Mesenteric fat pad (tissue), 1 donor: ENCODE results near the gene CHD9. TPM values are rescaled to one million over a fixed set of nuclear protein-coding genes. Genes with fewer than 3 reads are reported as not detected.
"Not testable (repeated sequence)": the region's sequence is repeated elsewhere in the genome, so short reads cannot be mapped to it uniquely, and the experiment has no call there.

Experiments
- DNase-seq: peaks from one replicate; pipeline ENCODE4 v3.0.0-alpha.2; 2020; ENCODE audit warnings: low spot score
- total RNA-seq: library from RNA; stranded (reverse); fragmentation: NEBNext Ultra II Directional; extraction: Animal tissue kit (Norgen Biotek cat#: 25700); gene quantifications from one replicate; pipeline ENCODE4 v1.2.1, GENCODE V29; 2021
- donor health status: DM: yes; HTN: yes; CAD: no.

CHD9 gene
- total RNA-seq, 1 donor from 2014 or later = 100 TPM

GRCh38 chr16:53130159-53131049 is 75.6 kb downstream of the CHD9 start:
- DNase-seq = peak; percentile 99

- DNase-seq = no peak
Observed at GRCh38 chr16:53131050-53131362, 76.2 kb downstream of the CHD9 start.

GRCh38 chr16:53131363-53132071 is 76.7 kb downstream of the CHD9 start:
- peak; percentile 91 for DNase-seq

GRCh38 chr16:53132406-53132805 is 77.6 kb downstream of the CHD9 start:
- DNase-seq = no peak

- DNase-seq = no peak
Observed at GRCh38 chr16:53135329-53135728, 80.5 kb downstream of the CHD9 start.

- no peak for DNase-seq
Observed at GRCh38 chr16:53142823-53143568, 88.2 kb downstream of the CHD9 start.

- DNase-seq = no peak
Observed at GRCh38 chr16:53147500-53148065, 92.8 kb downstream of the CHD9 start.

- DNase-seq = no peak
Observed at GRCh38 chr16:53150769-53151168, 96.0 kb downstream of the CHD9 start.

GRCh38 chr16:53152329-53152728 is 97.5 kb downstream of the CHD9 start:
- no peak for DNase-seq

- no peak for DNase-seq
Observed at GRCh38 chr16:53153130-53153529, 98.3 kb downstream of the CHD9 start.

- DNase-seq = no peak
Observed at GRCh38 chr16:53154513-53154912, 99.7 kb downstream of the CHD9 start.

- no peak for DNase-seq
Observed at GRCh38 chr16:53156516-53156915, 101.7 kb downstream of the CHD9 start.

GRCh38 chr16:53159781-53160436 is 105.1 kb downstream of the CHD9 start:
- DNase-seq = no peak

- no peak for DNase-seq
Observed at GRCh38 chr16:53166099-53166498, 111.3 kb downstream of the CHD9 start.

- DNase-seq = no peak
Observed at GRCh38 chr16:53168744-53169143, 114.0 kb downstream of the CHD9 start.

GRCh38 chr16:53172517-53172916 is 117.7 kb downstream of the CHD9 start:
- DNase-seq = no peak

- DNase-seq = no peak
Observed at GRCh38 chr16:53175118-53175517, 120.3 kb downstream of the CHD9 start.

- no peak for DNase-seq
Observed at GRCh38 chr16:53176434-53176833, 121.6 kb downstream of the CHD9 start.

GRCh38 chr16:53183442-53183841 is 128.7 kb downstream of the CHD9 start:
- no peak for DNase-seq

GRCh38 chr16:53185741-53186140 is 130.9 kb downstream of the CHD9 start:
- not testable (repeated sequence) for DNase-seq

GRCh38 chr16:53187775-53188174 is 133.0 kb downstream of the CHD9 start:
- DNase-seq = no peak
